Endothelial cell of hepatic sinusoid (primary cell): ENCODE measurements around the gene PLAC9.

Experiments
- in situ Hi-C: cut with HindIII; loops from 2 replicates; pipeline ENCODE4 v1.10.0; 2017; ENCODE audit warnings: low sequenced_read_pairs

PLAC9 gene

DNA sequence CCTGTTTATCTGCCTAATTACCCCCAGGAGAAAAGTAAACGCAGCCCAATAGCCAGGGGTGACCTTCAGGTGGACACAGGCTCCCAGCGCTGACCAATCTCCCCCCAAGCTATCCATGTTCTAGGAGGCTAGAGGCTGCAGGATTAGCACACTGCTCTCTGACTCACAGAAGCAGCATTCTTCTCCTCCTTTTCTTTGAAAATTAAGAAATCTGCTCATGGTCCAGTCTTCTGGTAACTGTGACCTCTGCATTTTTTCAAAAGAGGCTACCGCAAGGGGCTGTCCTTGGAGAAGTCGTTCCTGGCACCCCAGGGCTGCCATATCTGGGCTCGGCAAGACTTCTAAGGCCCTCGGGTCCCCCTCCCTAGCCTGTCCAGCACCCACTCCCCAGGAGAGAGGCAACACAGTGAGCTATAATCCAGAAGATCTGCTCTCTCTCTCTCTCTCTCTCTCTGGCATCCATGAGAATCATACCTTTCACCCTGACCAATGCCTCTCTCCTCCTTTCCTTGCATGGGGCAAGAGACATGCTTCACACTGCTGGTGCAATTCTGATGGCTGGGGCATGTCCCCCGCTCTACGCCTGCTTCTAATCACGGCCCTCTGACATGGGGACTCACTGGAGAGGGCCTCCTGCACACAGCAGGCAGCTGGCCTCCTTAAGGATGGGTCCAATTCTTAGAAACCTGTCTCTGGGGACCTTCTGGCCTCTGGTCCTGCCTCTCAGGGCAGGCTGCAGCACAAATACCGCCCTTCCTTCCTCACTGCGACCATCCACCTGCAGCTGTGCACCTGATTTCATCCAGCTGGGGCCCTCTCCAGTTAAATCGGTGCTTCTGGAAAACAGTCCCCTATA, 45.5 kb downstream of the PLAC9 start:
- in situ Hi-C loops, result no loop called here

GRCh38 chr10:80182986-80183385, 50.5 kb downstream of the PLAC9 start:
- in situ Hi-C loops, result no loop called here

- in situ Hi-C loops, result no loop called here
These were observed 50.9 kb downstream of the PLAC9 start for GRCh38 chr10:80183436-80183835.

GRCh38 chr10:80184291-80184690, 51.8 kb downstream of the PLAC9 start:
- in situ Hi-C loops, result no loop called here

- in situ Hi-C loops, result no loop called here
These were observed 53.2 kb downstream of the PLAC9 start for GRCh38 chr10:80185578-80186299.

DNA sequence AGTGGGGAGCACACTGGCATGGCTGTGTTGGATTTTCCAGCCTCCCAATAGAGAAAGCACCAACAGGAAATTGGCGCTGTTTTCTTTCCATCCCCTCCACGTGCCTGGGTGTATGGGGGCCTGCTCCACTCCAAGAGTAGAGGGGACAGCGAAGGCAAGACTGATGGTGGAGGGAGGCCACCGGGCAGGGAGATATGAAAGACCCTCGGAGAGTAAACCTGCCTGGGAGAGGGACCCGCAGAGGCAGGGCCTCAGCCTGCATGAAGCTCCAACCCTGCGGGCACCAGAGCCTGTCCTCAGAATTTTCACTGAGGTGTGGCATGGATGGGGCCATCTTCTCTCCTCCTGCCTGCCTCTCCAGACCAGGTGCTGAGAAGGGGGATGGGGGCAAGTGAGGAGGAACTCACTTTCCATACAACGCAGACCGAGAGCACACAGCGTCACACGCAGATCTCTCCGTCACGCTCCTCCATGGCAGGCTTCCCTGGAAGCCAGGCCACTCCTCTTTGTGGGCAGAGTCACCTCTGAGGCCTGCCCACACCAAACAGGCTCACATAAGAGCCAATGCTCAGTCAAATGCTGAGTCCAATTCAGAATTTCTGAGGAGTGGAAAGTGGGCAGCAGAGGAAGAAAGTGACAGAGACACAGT, 54.0 kb downstream of the PLAC9 start:
- in situ Hi-C loops, result no loop called here

DNA sequence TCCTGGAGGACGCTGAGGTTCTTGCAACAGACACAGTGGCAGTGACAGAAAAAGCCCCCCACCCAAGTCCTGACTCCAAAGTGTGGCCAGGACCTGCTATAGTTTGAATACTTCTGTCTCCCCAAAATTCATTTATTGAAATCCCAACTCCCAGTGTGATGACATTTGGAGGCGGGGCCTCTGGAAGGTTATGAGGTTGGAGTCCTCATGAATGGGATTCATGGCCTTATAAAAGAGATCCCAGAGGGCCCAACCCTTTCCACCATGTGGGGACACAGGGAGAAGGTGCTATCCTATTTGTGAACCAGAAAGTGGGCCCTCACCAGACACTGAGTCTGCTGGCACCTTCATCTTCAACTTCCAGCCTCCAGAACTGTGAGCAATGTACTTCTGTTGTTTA, 54.5 kb downstream of the PLAC9 start:
- in situ Hi-C loops, result no loop called here

- in situ Hi-C loops, result no loop called here
These were observed 55.2 kb downstream of the PLAC9 start for GRCh38 chr10:80187465-80188409.

DNA sequence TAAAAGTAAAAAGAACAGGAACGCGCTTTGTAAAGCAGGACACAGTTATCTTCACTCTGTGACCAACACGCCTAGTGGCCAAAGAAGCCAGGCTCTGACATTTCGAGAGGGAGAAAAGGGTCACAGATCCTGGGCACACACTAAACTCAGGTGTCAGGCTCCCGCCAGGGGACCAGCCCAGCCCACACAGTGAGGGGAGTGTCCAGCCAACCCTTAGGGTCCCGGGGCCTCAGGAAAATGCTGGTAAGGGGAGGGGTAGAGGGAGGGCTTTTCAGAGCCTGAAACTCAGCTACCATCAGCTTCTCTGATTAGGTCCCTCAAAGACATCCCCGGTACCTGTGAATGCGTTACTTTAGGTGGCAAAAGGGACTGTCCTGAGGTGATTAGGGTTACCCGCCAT, 56.2 kb downstream of the PLAC9 start:
- in situ Hi-C loops, result no loop called here

DNA sequence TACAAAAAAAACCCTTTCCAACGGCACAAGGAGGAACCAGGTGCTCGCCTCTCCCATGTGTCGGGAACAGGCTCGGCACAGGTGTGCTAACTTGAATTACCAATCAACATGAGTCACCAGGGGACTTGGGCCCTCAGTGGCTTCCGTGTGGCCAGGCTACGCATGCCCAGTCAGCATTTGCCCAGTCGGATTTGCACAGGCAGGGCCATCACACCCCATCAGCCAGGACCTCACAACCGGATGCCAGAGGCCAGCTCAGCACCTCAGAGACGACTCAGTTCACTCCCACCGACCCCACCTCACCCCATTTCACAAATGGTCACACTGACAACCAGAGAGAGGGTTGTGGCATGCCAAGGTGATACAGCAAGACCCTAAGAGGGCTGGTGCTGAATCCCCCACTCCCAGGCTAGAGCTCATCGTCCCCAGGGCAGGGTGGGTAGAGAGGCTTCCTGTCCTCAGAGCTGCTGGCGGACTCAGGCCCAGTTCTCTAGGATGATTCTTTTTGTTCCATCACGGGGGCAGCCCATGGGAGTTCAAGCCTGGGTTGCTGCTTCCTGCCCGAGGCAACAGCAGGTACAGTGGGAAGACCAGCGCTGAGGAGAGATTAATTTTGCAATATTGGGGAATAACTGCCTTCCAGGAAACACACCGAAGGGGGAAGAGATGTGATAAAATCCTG, 59.2 kb downstream of the PLAC9 start:
- in situ Hi-C loops, result no loop called here

GRCh38 chr10:80192553-80192952, 60.0 kb downstream of the PLAC9 start:
- in situ Hi-C loops, result no loop called here

DNA sequence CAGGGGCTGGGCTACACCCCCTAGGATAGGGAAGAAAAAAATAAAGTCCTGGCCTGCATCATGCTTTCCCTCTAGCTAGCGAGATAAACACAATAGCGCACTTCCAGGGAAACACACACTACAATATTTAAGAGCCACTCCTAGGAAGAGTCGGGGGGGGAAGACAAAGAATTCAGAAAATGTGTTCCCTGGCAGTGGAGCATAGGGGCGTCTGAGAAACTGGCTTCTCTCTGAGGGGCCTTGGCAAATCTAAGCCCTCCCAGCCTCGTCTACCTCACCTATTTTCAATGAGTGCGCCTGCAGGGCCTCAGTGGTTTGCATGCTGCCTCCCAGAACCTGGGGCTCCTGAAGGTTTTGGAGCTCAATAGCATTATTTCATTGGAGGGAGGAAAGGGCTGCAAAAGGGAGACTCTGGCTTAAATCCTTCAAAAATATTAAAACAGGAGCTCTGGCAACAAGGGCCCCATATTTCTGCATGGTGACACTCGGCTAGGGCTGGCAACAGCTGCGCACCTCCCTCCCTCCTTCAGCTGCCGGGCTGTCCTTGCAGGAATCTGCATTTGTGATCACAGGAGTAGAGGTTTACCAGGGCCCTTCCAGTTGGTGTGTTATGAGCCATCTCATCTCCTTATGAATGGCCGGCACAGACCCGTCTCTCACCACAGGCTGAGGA, 62.0 kb downstream of the PLAC9 start:
- in situ Hi-C loops, result no loop called here
